GM21786 (cell line): Measurements from ENCODE around the gene EP400.

Source experiments
- ATAC-seq: cut with Tn5 transposase; IDR thresholded peaks from one replicate; pipeline ENCODE4 v1.9.1; 2021; ENCODE audit not compliant: unreplicated experiment

EP400 gene

GRCh38 chr12:131911028-131911650, 38.6 kb upstream of the EP400 start:
- ATAC-seq: no peak

GRCh38 chr12:131911851-131912477, 37.8 kb upstream of the EP400 start:
- ATAC-seq: no peak

GRCh38 chr12:131912518-131913274, 37.0 kb upstream of the EP400 start:
- ATAC-seq: no peak

- no peak for ATAC-seq
These were observed 36.1 kb upstream of the EP400 start for GRCh38 chr12:131913666-131914065.

GRCh38 chr12:131914179-131914702, 35.5 kb upstream of the EP400 start:
- ATAC-seq: no peak

GRCh38 chr12:131915000-131915689, 34.6 kb upstream of the EP400 start:
- ATAC-seq: no peak

GRCh38 chr12:131915823-131916222, 33.9 kb upstream of the EP400 start:
- no peak for ATAC-seq

GRCh38 chr12:131916306-131917138, 33.2 kb upstream of the EP400 start:
- ATAC-seq: no peak

- no peak for ATAC-seq
These were observed 32.5 kb upstream of the EP400 start for GRCh38 chr12:131917139-131917710.

GRCh38 chr12:131917711-131918306, 31.9 kb upstream of the EP400 start:
- ATAC-seq: no peak

GRCh38 chr12:131918311-131919050, 31.3 kb upstream of the EP400 start:
- ATAC-seq: no peak

- no peak for ATAC-seq
These were observed 30.7 kb upstream of the EP400 start for GRCh38 chr12:131919051-131919347.

GRCh38 chr12:131919366-131920156, 30.2 kb upstream of the EP400 start:
- ATAC-seq: no peak

GRCh38 chr12:131920157-131920508, 29.6 kb upstream of the EP400 start:
- no peak for ATAC-seq

GRCh38 chr12:131920902-131921840, 28.6 kb upstream of the EP400 start:
- ATAC-seq: no peak

- ATAC-seq: no peak
These were observed 27.6 kb upstream of the EP400 start for GRCh38 chr12:131921866-131922769.
